Measurements from ENCODE around the gene CALY. TPM values are rescaled to one million over a fixed set of nuclear protein-coding genes. Genes with fewer than 3 reads are reported as not detected.

The CALY gene
- total RNA-seq, 2 donors from 2014 or later = 0.98 TPM; not detected in 1

- no peak overlapping the region for H3K27ac ChIP-seq
- no peak for TF ChIP-seq CTCF (IDR thresholded peaks at IDR 0.05)
- H3K36me3 ChIP-seq = peaks cover 40% of the 10 kb centered on the region
- no peak overlapping the region for H3K4me3 ChIP-seq
- DNase-seq (ENCODE audit: low spot score) = no peak
- H3K4me1 ChIP-seq = peaks cover 0 to 9% of the 10 kb centered on the region in 2 donors
- H3K9me3 ChIP-seq = no peaks in the 10 kb centered on the region
- no peaks in the 10 kb centered on the region for H3K27me3 ChIP-seq
Observed at GRCh38 chr10:133361773-133362441, 25.2 kb upstream of the CALY start.

GRCh38 chr10:133361227-133361626, 24.5 kb upstream of the CALY start:
- H3K36me3 ChIP-seq = peaks cover 33% of the 10 kb centered on the region
- no peak overlapping the region for H3K4me3 ChIP-seq
- no peak overlapping the region for H3K27ac ChIP-seq
- DNase-seq (ENCODE audit: low spot score) = no peak
- H3K27me3 ChIP-seq = no peaks in the 10 kb centered on the region
- H3K9me3 ChIP-seq = no peaks in the 10 kb centered on the region
- H3K4me1 ChIP-seq = peaks cover 0 to 16% of the 10 kb centered on the region in 2 donors
- TF ChIP-seq CTCF (IDR thresholded peaks at IDR 0.05) = no peak

- Histone ChIP-seq H3K4me1 (peaks cover 0 to 17% of the 10 kb centered on the region in 2 donors), H3K27me3 (no peaks in the 10 kb centered on the region), H3K36me3 (peaks cover 22% of the 10 kb centered on the region), H3K9me3 (no peaks in the 10 kb centered on the region), H3K4me3 (no peak overlapping the region), H3K27ac (no peak overlapping the region)
- TF ChIP-seq CTCF (IDR thresholded peaks at IDR 0.05) = no peak
- no peak for DNase-seq (ENCODE audit: low spot score)
Observed at GRCh38 chr10:133359972-133360610, 23.4 kb upstream of the CALY start.

GRCh38 chr10:133359554-133359971, 22.9 kb upstream of the CALY start:
- TF ChIP-seq CTCF (IDR thresholded peaks at IDR 0.05) = no peak
- H3K27ac ChIP-seq = no peak overlapping the region

GRCh38 chr10:133358925-133359310, 22.2 kb upstream of the CALY start:
- no peak for TF ChIP-seq CTCF (IDR thresholded peaks at IDR 0.05)
- Histone ChIP-seq H3K27ac (peak overlapping the region in 1 of 2 donors; percentile 49), H3K9me3 (no peaks in the 10 kb centered on the region), H3K27me3 (no peaks in the 10 kb centered on the region), H3K4me3 (no peak overlapping the region), H3K36me3 (peaks cover 11% of the 10 kb centered on the region), H3K4me1 (peaks cover 0 to 17% of the 10 kb centered on the region in 2 donors)
- no peak for DNase-seq (ENCODE audit: low spot score)

More at GRCh38 chr10:133359554-133359971, 22.9 kb upstream of the CALY start:
- H3K9me3 ChIP-seq = no peaks in the 10 kb centered on the region
- H3K4me3 ChIP-seq = no peak overlapping the region
- peaks cover 0 to 17% of the 10 kb centered on the region in 2 donors for H3K4me1 ChIP-seq
- H3K27me3 ChIP-seq = no peaks in the 10 kb centered on the region
- DNase-seq (ENCODE audit: low spot score) = no peak
- peaks cover 16% of the 10 kb centered on the region for H3K36me3 ChIP-seq

Data from right atrium auricular region (tissue), 2 donors.